HG03108 (cell line): Measurements from ENCODE around the gene NOTCH3.

ENCODE experiments used
- ATAC-seq: cut with Tn5 transposase; IDR thresholded peaks from one replicate; pipeline ENCODE4 v1.9.1; 2021; ENCODE audit warnings: moderate library complexity; ENCODE audit not compliant: unreplicated experiment

The NOTCH3 gene

DNA sequence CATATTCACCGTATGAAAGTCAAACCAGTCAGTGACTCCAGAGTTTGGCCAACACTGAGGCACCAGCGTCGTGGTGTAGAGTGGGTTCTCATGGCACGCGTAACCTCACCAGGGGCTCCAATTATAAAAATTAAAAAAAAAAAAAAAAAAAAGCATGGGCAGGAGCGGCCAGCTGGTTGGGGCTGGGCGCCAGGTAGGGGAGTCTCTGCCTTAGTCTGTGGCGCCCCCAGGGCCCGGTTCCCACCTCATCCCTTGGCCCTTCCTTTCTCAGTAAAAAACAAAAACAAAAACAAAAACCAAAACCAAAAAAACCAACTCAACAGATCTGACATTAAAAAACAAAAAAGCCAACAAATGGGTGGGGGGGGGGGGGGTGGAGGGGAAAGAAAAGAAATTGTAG lies 36.1 kb upstream of the NOTCH3 start:
- ATAC-seq, result no peak

DNA sequence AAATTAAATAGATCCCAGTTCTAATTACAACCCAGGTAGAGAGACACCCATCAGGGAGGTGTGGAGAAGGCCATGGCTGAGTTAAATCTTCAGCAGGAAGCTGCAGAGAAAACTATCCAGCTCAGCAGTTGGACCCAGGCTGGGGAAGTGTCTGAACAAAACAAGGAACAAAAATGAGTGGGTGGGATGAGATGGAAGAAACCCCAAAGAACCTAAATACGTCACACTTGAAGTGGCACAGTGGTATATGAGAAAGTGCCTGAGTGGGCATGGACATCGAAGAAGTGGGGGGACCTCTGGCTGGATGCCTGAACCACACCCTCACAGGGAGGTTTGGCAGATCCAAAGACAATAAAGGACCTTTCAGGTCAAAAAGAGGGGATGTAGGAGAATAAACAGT lies 35.0 kb upstream of the NOTCH3 start:
- no peak for ATAC-seq

DNA sequence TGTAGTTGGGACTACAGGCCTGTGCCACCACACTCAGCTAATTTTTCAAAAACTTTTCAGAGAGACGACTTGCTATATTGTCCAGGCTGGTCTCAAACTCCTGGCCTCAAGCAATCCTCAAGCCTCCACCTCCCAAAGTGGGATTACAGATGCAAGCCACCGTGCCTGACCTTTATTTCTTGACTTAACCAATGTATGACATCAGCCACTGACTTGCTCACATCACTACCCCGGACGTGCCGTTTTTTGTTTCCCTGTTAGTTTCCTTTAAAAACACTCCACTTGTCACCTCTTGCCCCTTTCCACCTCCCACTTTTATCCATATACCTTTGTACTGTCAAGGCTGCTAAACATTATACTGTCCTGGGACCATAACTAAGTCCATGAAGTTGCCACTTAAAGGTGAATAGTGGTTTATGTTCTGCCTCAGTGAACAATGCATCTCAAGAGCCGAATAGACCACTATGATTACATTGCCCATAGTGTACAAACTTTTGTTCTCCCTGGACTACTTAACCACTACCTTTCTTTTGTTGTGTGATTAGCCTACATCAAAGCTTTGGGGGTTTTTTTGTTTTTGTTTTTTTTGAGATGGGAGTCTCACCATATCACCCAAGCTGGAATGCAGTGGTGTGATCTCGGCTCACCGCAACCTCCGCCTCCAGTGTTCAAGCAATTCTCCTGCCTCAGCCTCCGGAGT lies 33.8 kb upstream of the NOTCH3 start:
- no peak for ATAC-seq

- ATAC-seq, result no peak
Measured at GRCh38 chr19:15231271-15231670, 30.5 kb upstream of the NOTCH3 start.

- ATAC-seq, result no peak
Measured at GRCh38 chr19:15227261-15227660, 26.5 kb upstream of the NOTCH3 start.

DNA sequence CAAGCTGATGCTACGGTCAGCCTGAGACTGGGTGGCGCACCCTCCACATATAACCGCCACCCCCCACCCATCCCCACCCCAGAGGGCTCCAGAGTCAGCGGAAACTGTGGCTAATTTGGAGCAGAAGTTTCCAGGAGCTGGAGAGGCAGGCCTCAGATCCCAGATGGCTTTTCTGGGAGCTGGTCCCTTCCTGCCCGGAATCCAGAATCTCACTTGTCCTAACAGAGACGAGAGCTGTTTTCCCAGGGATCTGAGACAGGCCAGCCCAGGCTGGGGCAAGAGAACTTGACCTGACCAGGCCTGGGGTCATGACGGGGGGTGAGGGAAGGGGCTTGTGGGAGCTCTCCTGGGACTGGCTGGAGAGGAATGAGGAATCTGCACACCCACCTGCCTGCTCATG lies 25.0 kb upstream of the NOTCH3 start:
- ATAC-seq, result no peak

GRCh38 chr19:15223649-15224361 lies 23.0 kb upstream of the NOTCH3 start:
- ATAC-seq, result no peak

GRCh38 chr19:15222738-15223648 lies 22.2 kb upstream of the NOTCH3 start:
- peak; percentile 60 for ATAC-seq

DNA sequence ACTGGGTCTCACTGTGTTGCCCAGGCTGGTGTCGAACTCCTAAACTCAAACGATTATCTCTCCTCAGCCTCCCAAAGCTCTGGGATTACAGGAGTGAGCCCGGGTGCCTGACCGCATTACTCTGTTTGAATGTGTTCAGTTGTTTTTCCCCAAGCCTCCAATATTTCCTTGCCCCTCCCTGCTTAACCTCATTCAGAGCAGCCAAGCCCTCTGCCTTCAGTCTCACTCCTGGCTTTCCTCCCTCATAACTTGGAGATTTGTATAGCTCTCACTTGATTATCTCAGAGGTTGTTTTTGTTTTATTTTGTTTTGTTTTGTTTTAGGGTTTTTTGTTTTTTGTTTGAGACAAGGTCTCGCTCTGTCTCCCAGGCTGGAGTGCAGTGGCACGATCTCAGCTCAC lies 20.0 kb upstream of the NOTCH3 start:
- ATAC-seq, result no peak

- no peak for ATAC-seq
Measured at GRCh38 chr19:15218501-15218900, 17.7 kb upstream of the NOTCH3 start.

DNA sequence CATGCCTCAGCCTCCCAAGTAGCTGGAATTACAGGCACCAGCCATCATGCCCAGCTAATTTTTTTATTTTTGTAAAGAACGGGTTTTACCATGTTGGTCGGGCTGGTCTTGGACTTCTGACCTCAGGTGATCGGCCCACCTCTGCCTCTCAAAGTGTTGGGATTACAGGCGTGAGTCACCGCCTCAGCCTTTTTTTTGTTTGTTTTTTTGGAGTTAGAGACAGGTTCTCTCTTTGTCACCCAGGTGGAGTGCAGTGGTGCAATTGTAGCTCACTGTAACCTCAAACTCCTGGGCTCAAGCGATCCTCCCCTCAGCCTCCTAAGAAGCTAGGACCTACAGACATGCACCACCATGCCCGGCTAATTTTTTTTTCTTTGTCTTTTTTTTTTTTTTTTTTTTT lies 15.6 kb upstream of the NOTCH3 start:
- ATAC-seq, result no peak

DNA sequence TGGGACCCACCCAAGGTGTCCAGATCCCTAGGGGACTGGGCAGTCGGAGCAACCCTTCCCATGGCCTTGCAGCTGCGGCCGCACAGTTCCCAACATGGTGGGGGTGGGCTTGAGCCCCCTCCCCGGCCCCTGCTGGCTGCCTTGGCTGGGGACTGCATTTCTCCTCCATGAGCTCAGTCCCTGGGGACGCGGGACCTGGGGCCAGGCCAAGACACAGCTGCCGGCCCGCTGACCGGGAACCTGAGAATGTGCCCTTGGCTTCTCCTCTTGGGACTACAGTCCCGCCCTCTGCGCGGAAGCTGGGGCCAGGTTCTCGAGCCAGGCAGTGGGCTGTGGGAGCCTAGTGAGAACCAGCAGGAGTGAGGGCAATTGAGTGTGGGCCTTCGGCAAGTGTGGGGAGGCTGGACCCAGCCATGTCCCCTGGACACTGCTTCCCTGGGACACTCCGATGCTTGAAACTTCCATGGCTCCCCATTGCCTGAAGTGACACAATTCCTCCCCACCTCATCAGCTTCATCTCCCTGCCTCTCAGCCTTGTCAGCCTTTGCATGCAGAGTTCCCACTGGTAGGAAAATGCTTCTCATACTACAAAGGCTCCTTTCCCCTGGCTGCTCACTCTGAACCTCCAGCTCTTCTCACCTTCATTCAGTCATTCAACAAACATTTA lies 13.1 kb upstream of the NOTCH3 start:
- no peak for ATAC-seq

DNA sequence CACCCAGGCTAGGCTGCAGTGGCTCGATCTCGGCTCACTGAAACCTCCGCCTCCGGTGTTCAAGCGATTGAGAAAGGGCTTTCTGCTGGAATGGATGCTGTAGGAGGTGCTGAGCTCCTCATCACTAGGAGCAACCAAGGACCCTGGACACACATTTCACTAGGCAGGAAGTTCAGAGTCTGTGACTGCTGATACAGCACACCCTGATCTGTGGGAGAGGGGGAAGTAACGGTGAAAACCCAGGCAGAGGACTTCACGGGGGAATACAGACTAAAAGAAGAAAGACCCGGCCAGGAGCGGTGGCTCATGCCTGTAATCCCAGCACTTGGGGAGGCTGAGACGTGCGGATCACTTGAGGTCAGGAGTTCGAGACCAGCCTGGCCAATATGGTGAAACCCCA lies 11.9 kb upstream of the NOTCH3 start:
- no peak for ATAC-seq

- no peak for ATAC-seq
Measured at GRCh38 chr19:15210323-15210781, 9.6 kb upstream of the NOTCH3 start.

DNA sequence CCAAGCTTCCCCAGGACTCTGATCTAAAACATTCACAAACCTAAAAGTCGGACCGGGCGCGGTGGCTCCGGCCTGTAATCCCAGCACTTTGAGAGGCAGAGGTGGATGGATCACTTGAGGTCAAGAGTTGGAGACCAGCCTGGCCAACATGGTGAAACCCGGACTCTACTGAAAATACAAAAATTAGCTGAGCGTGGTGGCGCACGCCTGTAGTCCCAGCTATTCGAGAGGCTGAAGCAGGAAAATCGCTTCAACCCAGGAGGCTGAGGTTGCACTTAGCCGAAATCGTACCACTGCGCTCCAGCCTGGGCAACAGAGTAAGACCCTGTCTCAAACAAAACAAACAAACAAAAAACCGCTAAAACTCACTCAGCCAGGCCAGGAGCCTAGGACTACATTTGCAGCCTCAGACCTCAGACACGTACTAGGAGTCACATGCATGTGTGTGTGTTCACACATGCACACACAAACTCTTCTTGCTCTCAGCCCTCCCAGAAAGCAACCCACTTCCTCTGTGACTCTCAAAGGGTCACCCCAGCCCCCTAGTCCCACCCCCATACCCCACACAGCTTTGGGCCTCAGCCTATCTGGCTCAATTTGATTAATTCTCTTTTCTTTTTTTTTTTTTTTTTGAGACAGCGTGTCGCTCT lies 704 bp upstream of the NOTCH3 start:
- no peak for ATAC-seq

DNA sequence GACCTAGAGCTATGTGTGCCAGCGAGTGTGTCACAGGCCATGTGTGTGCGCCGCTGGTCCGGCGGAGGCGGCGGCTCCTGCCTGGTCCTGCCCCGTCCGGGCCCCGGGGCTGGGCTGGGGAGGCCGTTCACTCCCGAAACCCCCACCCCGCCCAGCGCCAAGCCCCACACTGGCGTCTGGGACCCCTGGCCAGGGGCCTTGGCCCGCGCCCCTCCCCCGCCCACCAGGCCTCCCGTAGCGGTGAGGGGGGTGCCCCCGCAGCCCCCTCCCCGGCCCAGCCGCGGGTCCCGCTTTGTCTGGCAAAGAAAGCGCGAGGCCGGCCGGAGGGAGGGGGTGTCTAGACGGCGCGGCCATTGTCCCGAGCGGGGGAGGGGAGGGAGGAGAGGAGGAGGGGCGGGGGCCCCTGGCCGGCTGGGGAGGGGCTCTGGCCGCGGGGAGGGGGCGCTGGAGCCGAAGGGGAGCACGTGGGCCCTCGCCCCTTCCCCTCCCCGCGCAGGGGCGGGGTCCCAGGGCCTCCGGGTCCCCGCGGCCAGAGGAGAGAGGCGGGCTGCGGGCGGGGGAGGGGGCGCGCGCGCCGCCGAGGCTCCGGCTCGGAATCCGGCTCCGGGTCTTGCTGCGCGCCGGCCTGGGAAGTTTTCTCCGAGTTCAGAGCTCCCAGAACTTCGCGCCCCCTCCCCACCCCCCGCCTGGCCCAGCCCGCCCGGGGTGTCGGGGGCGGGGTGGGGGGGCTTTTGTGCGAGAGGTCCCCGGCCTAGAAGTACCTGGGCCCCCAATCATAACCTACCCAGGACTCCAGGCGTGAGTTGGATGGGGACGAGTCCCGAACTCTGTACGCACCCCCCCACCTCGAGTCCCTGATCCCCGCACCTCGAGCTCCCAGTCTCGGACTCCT lies 888 bp downstream of the NOTCH3 start:
- ATAC-seq, result no peak

DNA sequence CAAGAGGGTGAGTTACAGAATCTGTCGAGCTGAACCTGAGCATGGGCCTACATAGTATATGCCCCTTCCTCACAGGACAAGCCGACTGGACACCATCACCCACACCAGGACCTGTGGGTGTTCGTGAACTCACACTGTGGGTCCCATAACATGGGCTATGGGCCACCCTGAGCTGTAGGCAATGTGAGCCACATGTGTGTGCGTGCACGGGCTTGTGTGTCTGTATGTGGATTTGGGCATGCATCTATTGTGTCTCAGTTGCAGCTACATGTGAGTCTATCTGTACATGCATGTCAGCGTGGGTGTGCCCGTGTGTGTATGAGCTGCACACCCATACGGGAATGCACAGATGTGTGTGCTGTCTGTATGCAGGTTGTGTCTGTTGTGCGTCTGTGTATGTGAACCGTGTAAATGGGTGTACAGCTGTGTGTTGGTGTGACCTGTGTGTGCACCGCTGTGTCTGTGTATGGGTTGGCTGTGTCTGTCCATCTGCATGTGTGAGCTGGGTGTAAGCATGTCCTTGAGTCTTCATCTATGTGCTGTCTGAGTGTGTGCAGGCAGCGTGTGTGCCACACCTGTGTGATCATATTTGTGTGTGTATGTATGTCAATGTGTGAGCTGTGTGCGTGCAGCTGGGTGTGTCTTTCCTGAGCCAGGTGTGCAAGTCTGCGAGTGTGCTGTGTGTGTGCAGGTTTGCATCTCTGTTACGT lies 1.7 kb downstream of the NOTCH3 start:
- no peak for ATAC-seq

- ATAC-seq, result no peak
Measured at GRCh38 chr19:15197942-15198341, 2.9 kb downstream of the NOTCH3 start.
